Thymus (tissue), 14 donors: ENCODE data around the gene ARG2. TPM values are rescaled to one million over a fixed set of nuclear protein-coding genes. Genes with fewer than 3 reads are reported as not detected.

Source experiments
- DNase-seq, 9 donors: peaks; one replicate each; pipeline ENCODE4 v3.0.0-alpha.2; 2013; ENCODE audit warnings: low spot score in 9 of 9, low read depth in 6 of 9, missing footprints in 1 of 9
- H3K27ac ChIP-seq, 2 donors: one replicate each; pipeline ENCODE4 v1.5.1; 2013; ENCODE audit warnings: control low read depth in 1 of 2, low read depth in 1 of 2, low read length in 1 of 2, mild to moderate bottlenecking in 1 of 2, moderate library complexity in 1 of 2
- H3K27me3 ChIP-seq, 2 donors: one replicate each; pipeline ENCODE4 v1.5.1; 2013; ENCODE audit warnings: low read length in 1 of 2; ENCODE audit not compliant: control insufficient read depth in 2 of 2, insufficient read depth in 1 of 2
- H3K36me3 ChIP-seq, 2 donors: one replicate each; pipeline ENCODE4 v1.5.1; 2013; ENCODE audit warnings: low read length in 1 of 2, mild to moderate bottlenecking in 1 of 2, moderate library complexity in 1 of 2; ENCODE audit not compliant: control insufficient read depth in 2 of 2, insufficient read depth in 2 of 2
- H3K4me1 ChIP-seq, 2 donors: one replicate each; pipeline ENCODE4 v1.5.1; 2013; ENCODE audit warnings: low read length in 2 of 2; ENCODE audit not compliant: control insufficient read depth in 2 of 2, insufficient read depth in 2 of 2
- H3K4me3 ChIP-seq, 2 donors: one replicate each; pipeline ENCODE4 v1.5.1; 2013; ENCODE audit warnings: low read length in 2 of 2, control low read depth in 1 of 2, mild to moderate bottlenecking in 1 of 2
- H3K9me3 ChIP-seq, 2 donors: one replicate each; pipeline ENCODE4 v1.5.1; 2013; ENCODE audit warnings: low read length in 1 of 2, mild to moderate bottlenecking in 1 of 2; ENCODE audit not compliant: control insufficient read depth in 2 of 2, insufficient read depth in 1 of 2
- WGBS: extraction: QIAGEN DNeasy Blood & Tissue Kit; methylation state at CpG from one replicate; pipeline ENCODE4 v1.1.7; 2013; 5-methylcytosine and 5-hydroxymethylcytosine counted together
- long read RNA-seq, 10 donors: transcript quantifications; one replicate each; lab custom pipeline, GENCODE V29; 2026
- polyA plus RNA-seq: library from polyadenylated mRNA; stranded (reverse); fragments of 200-250 nt; gene quantifications from one replicate; pipeline ENCODE4 v1.2.3, GENCODE V29; 2013
- total RNA-seq: library from RNA; stranded (reverse); fragments of 120-200 nt; gene quantifications from one replicate; pipeline ENCODE4 v1.2.4, GENCODE V29; 2013
- donor health status: healthy.

ARG2 gene
- 2.4 TPM for total RNA-seq
- polyA plus RNA-seq = 27.8 TPM
- long read RNA-seq, donor 1 = 0 reads
- long read RNA-seq, donor 2 = 0 reads
- long read RNA-seq, donor 3, partial matches to known transcripts = 64 of 107 reads
- long read RNA-seq, donor 3, other reads (novel, unspliced or antisense) = 42 of 107 reads
- long read RNA-seq, donor 4, partial matches to known transcripts = 28 of 73 reads
- long read RNA-seq, donor 4, other reads (novel, unspliced or antisense) = 45 of 73 reads
- long read RNA-seq, donor 5, partial matches to known transcripts = 33 of 34 reads
- long read RNA-seq, donor 5, other reads (novel, unspliced or antisense) = 0 of 34 reads
- long read RNA-seq, donor 6, partial matches to known transcripts = 14 of 14 reads
- long read RNA-seq, donor 6, other reads (novel, unspliced or antisense) = 0 of 14 reads
- long read RNA-seq, donor 7, partial matches to known transcripts = 85 of 109 reads
- long read RNA-seq, donor 7, other reads (novel, unspliced or antisense) = 22 of 109 reads
- long read RNA-seq, donor 8 = 0 reads
- long read RNA-seq, donor 9, partial matches to known transcripts = 50 of 63 reads
- long read RNA-seq, donor 9, other reads (novel, unspliced or antisense) = 12 of 63 reads
- long read RNA-seq, donor 10, partial matches to known transcripts = 36 of 56 reads
- long read RNA-seq, donor 10, other reads (novel, unspliced or antisense) = 16 of 56 reads

- Histone ChIP-seq H3K4me1 (peaks cover 16 to 23% of the 10 kb centered on the region in 2 donors), H3K9me3 (no peaks in the 10 kb centered on the region), H3K27me3 (peaks cover 0 to 19% of the 10 kb centered on the region in 2 donors), H3K4me3 (peak within 1 kb of the TSS; percentile 64 to 67), H3K36me3 (no peaks in the 10 kb centered on the region), H3K27ac (peak within 1 kb of the TSS; percentile 30 to 77)
- peak; percentile 67 to 92 (median 86) for DNase-seq
- 1% methylated on average over 62 of the region's 62 CpGs for WGBS
These were observed at the start of gene ARG2 for GRCh38 chr14:67619446-67620216. ARG2 (plus strand) TSS chr14:67619920; CDS start chr14:67619978, 58 bp downstream.

- no peaks in the 10 kb centered on the region for H3K36me3 ChIP-seq
- H3K4me3 ChIP-seq = no peak overlapping the region
- H3K4me1 ChIP-seq = peaks cover 0 to 4% of the 10 kb centered on the region in 2 donors
- DNase-seq = no peak
- WGBS = 97% methylated on average over 7 of the region's 7 CpGs
- no peaks in the 10 kb centered on the region for H3K9me3 ChIP-seq
- no peaks in the 10 kb centered on the region for H3K27me3 ChIP-seq
- no peak overlapping the region for H3K27ac ChIP-seq
These were observed 49.3 kb upstream of the ARG2 start for GRCh38 chr14:67570453-67570852.

- Histone ChIP-seq H3K27ac (no peak overlapping the region), H3K36me3 (no peaks in the 10 kb centered on the region), H3K4me3 (no peak overlapping the region), H3K9me3 (no peaks in the 10 kb centered on the region), H3K4me1 (peaks cover 0 to 4% of the 10 kb centered on the region in 2 donors), H3K27me3 (no peaks in the 10 kb centered on the region)
- peak; percentile 27 to 75 (median 60) for DNase-seq
- WGBS = 51% methylated on average over 14 of the region's 14 CpGs
These were observed 48.3 kb upstream of the ARG2 start for GRCh38 chr14:67571275-67571990.

GRCh38 chr14:67571991-67572323 is 47.8 kb upstream of the ARG2 start:
- peaks cover 0 to 4% of the 10 kb centered on the region in 2 donors for H3K4me1 ChIP-seq
- WGBS = 93% methylated on average over 19 of the region's 19 CpGs
- H3K27me3 ChIP-seq = no peaks in the 10 kb centered on the region
- H3K36me3 ChIP-seq = no peaks in the 10 kb centered on the region
- H3K27ac ChIP-seq = no peak overlapping the region
- no peaks in the 10 kb centered on the region for H3K9me3 ChIP-seq
- no peak overlapping the region for H3K4me3 ChIP-seq
- no peak for DNase-seq

GRCh38 chr14:67572608-67573007 is 47.1 kb upstream of the ARG2 start:
- DNase-seq = no peak

GRCh38 chr14:67573228-67574010 is 46.3 kb upstream of the ARG2 start:
- Histone ChIP-seq H3K4me1 (peaks cover 0 to 4% of the 10 kb centered on the region in 2 donors), H3K36me3 (no peaks in the 10 kb centered on the region), H3K27ac (no peak overlapping the region), H3K27me3 (no peaks in the 10 kb centered on the region), H3K4me3 (no peak overlapping the region), H3K9me3 (no peaks in the 10 kb centered on the region)
- WGBS = 94% methylated on average over 15 of the region's 15 CpGs
- DNase-seq = no peak

More at GRCh38 chr14:67572608-67573007, 47.1 kb upstream of the ARG2 start:
- H3K27me3 ChIP-seq = no peaks in the 10 kb centered on the region
- H3K4me3 ChIP-seq = no peak overlapping the region
- no peak overlapping the region for H3K27ac ChIP-seq
- peaks cover 0 to 4% of the 10 kb centered on the region in 2 donors for H3K4me1 ChIP-seq
- no peaks in the 10 kb centered on the region for H3K9me3 ChIP-seq
- no peaks in the 10 kb centered on the region for H3K36me3 ChIP-seq
- WGBS = 97% methylated on average over 5 of the region's 5 CpGs

GRCh38 chr14:67574156-67574555 is 45.6 kb upstream of the ARG2 start:
- no peak for DNase-seq
- no peak overlapping the region for H3K27ac ChIP-seq
- no peak overlapping the region for H3K4me3 ChIP-seq
- no peaks in the 10 kb centered on the region for H3K36me3 ChIP-seq
- H3K9me3 ChIP-seq = no peaks in the 10 kb centered on the region
- WGBS = 94% methylated on average over 14 of the region's 14 CpGs
- no peaks in the 10 kb centered on the region for H3K27me3 ChIP-seq
- peaks cover 0 to 4% of the 10 kb centered on the region in 2 donors for H3K4me1 ChIP-seq

GRCh38 chr14:67574806-67575205 is 44.9 kb upstream of the ARG2 start:
- WGBS = 93% methylated on average over 7 of the region's 7 CpGs
- Histone ChIP-seq H3K27me3 (no peaks in the 10 kb centered on the region), H3K4me1 (peaks cover 0 to 1% of the 10 kb centered on the region in 2 donors), H3K27ac (no peak overlapping the region), H3K9me3 (no peaks in the 10 kb centered on the region), H3K4me3 (no peak overlapping the region), H3K36me3 (no peaks in the 10 kb centered on the region)
- no peak for DNase-seq
